Testis (tissue), 3 donors: ENCODE data around the gene EDA. TPM values are rescaled to one million over a fixed set of nuclear protein-coding genes. Genes with fewer than 3 reads are reported as not detected.
"Not testable (repeated sequence)": the region's sequence is repeated elsewhere in the genome, so short reads cannot be mapped to it uniquely, and the experiment has no call there.

Experiments used
- DNase-seq: peaks from one replicate; pipeline ENCODE4 v3.0.0-alpha.2; 2019
- H3K27ac ChIP-seq, 2 donors: fragments of 200-600 bp; sonication (generic); one replicate each; pipeline ENCODE4 v1.5.1; 2019
- H3K27me3 ChIP-seq: fragments of 200-600 bp; sonication (generic); one replicate; pipeline ENCODE4 v1.5.1; 2019
- H3K36me3 ChIP-seq: fragments of 200-600 bp; sonication (generic); one replicate; pipeline ENCODE4 v1.5.1; 2017; ENCODE audit warnings: low read depth; ENCODE audit errors: missing control alignments
- H3K4me1 ChIP-seq: fragments of 200-600 bp; sonication (generic); one replicate; pipeline ENCODE4 v1.5.1; 2019
- H3K4me3 ChIP-seq, 2 donors: fragments of 200-600 bp; sonication (generic); one replicate each; pipeline ENCODE4 v1.5.1; 2017 to 2019
- H3K9me3 ChIP-seq: fragments of 200-600 bp; sonication (generic); one replicate; pipeline ENCODE4 v1.5.1; 2017
- CTCF ChIP-seq, 3 experiments: fragments of 450-650 bp in 2 of 3; fragments of 200-600 bp in 1 of 3; sonication (generic) in 1 of 3; IDR thresholded peaks; one replicate each; pipeline ENCODE4 v1.5.1; 2016 to 2019; ENCODE audit warnings: antibody characterized with exemption in 3 of 3, mild to moderate bottlenecking in 2 of 3, moderate library complexity in 1 of 3
- POLR2A ChIP-seq: fragments of 450-650 bp; IDR thresholded peaks from one replicate; pipeline ENCODE4 v1.6.1; 2017; ENCODE audit warnings: antibody characterized with exemption, mild to moderate bottlenecking, moderate library complexity
- WGBS, 2 donors: methylation state at CpG; one replicate each; pipeline ENCODE4 v1.1.5; 2018; 5-methylcytosine and 5-hydroxymethylcytosine counted together
- intact Hi-C: fragments of 100-400 bp; cut with DNase I; formaldehyde crosslinking; loops from one replicate; pipeline ENCODE4 v1.15.1; 2023; ENCODE audit warnings: low total_unique reads
- polyA plus RNA-seq: library from polyadenylated mRNA; stranded (reverse); fragments of 350-450 nt; fragmentation: Illumina TruSeq; extraction: RNeasy Lipid Tissue Mini Kit (QIAGEN cat#74804); gene quantifications from one replicate; pipeline ENCODE4 v1.2.3, GENCODE V29; 2014; ENCODE audit warnings: low read depth, low replicate concordance; ENCODE audit not compliant: insufficient read depth
- total RNA-seq, 2 donors: library from RNA; depleted of rRNA; stranded (reverse); fragments of >200 nt; gene quantifications; one replicate each; pipeline ENCODE4 v1.2.3, GENCODE V29; 2016

Gene EDA
- total and polyA plus RNA-seq, 3 donors from 2014 or later = 3.0 to 4.6 (median 4.3) TPM

GRCh38 chrX:69993494-69993893, 377.6 kb downstream of the EDA start:
- H3K36me3 ChIP-seq = no peaks in the 10 kb centered on the region
- no peak for TF ChIP-seq POLR2A
- TF ChIP-seq CTCF (IDR thresholded peaks at IDR 0.05) = no peak
- H3K9me3 ChIP-seq = no peaks in the 10 kb centered on the region
- DNase-seq = no peak
- no peak overlapping the region for H3K4me3 ChIP-seq
- no peak overlapping the region for H3K27ac ChIP-seq
- no peaks in the 10 kb centered on the region for H3K27me3 ChIP-seq
- no peaks in the 10 kb centered on the region for H3K4me1 ChIP-seq
- intact Hi-C loops = no loop called here

GRCh38 chrX:69995362-69996112, 379.6 kb downstream of the EDA start:
- H3K9me3 ChIP-seq = no peaks in the 10 kb centered on the region
- no peaks in the 10 kb centered on the region for H3K4me1 ChIP-seq
- intact Hi-C loops = no loop called here
- DNase-seq = no peak
- no peak overlapping the region for H3K4me3 ChIP-seq
- no peaks in the 10 kb centered on the region for H3K27me3 ChIP-seq
- TF ChIP-seq POLR2A (no peak), CTCF (IDR thresholded peaks at IDR 0.05) (no peak)
- H3K27ac ChIP-seq = no peak overlapping the region
- 94% methylated on average over 2 of the region's 2 CpGs for WGBS, 2 donors
- no peaks in the 10 kb centered on the region for H3K36me3 ChIP-seq

- intact Hi-C loops = no loop called here
- H3K4me3 ChIP-seq = no peak overlapping the region
- H3K27ac ChIP-seq = no peak overlapping the region
- TF ChIP-seq CTCF (IDR thresholded peaks at IDR 0.05) (no peak), POLR2A (no peak)
- DNase-seq = no peak
- no peaks in the 10 kb centered on the region for H3K9me3 ChIP-seq
- no peaks in the 10 kb centered on the region for H3K36me3 ChIP-seq
- H3K4me1 ChIP-seq = no peaks in the 10 kb centered on the region
- H3K27me3 ChIP-seq = no peaks in the 10 kb centered on the region
Measured at GRCh38 chrX:69996113-69996468, 380.2 kb downstream of the EDA start.

GRCh38 chrX:69998299-69998698, 382.4 kb downstream of the EDA start:
- H3K4me1 ChIP-seq, H3K27ac ChIP-seq, DNase-seq, H3K27me3 ChIP-seq, H3K9me3 ChIP-seq, H3K36me3 ChIP-seq, intact Hi-C loops, H3K4me3 ChIP-seq: not testable (repeated sequence)

- Histone ChIP-seq H3K27me3 (no peaks in the 10 kb centered on the region), H3K27ac (no peak overlapping the region), H3K9me3 (no peaks in the 10 kb centered on the region), H3K4me1 (no peaks in the 10 kb centered on the region), H3K36me3 (no peaks in the 10 kb centered on the region), H3K4me3 (no peak overlapping the region)
- DNase-seq = no peak
- TF ChIP-seq POLR2A = no peak
- no peak for TF ChIP-seq CTCF (IDR thresholded peaks at IDR 0.05)
- WGBS, 2 donors = 68 to 100% methylated on average over 1 to 2 of the region's 2 CpGs
- intact Hi-C loops = no loop called here
Measured at GRCh38 chrX:70001269-70001668, 385.4 kb downstream of the EDA start.
